CD14-positive monocyte (primary cell): Measurements from ENCODE around the gene BCL2L12. TPM values are rescaled to one million over a fixed set of nuclear protein-coding genes. Genes with fewer than 3 reads are reported as not detected.
"Not testable (repeated sequence)": the region's sequence is repeated elsewhere in the genome, so short reads cannot be mapped to it uniquely, and the experiment has no call there.

Experiments used
- DNase-seq, 3 donors: peaks; one replicate each; pipeline ENCODE4 v3.0.0-alpha.2; 2011 to 2022
- H2AFZ ChIP-seq: 2 replicates; pipeline ENCODE4 v1.6.0; 2012; ENCODE audit warnings: mild to moderate bottlenecking, low read depth, low read length, inconsistent platforms; ENCODE audit not compliant: insufficient read depth, poor library complexity, severe bottlenecking
- H3K27ac ChIP-seq, 2 donors: 1 replicate in 1 of 2; 2 replicates in 1 of 2; pipeline ENCODE4 v1.5.1; 2012 to 2013; ENCODE audit warnings: low read length in 2 of 2, control low read depth in 1 of 2, inconsistent platforms in 1 of 2, low read depth in 1 of 2, mild to moderate bottlenecking in 1 of 2
- H3K27me3 ChIP-seq, 2 donors: one replicate each; pipeline versions ENCODE4 v1.6.0 to v1.6.1; 2011 to 2013; ENCODE audit warnings: low read length in 2 of 2; ENCODE audit not compliant: control insufficient read depth in 2 of 2, insufficient read depth in 2 of 2
- H3K36me3 ChIP-seq, 2 donors: replicated peaks in 1 of 2; 1 replicate in 1 of 2; 2 replicates in 1 of 2; pipeline versions ENCODE4 v1.5.1 to v1.6.1; 2012 to 2013; ENCODE audit warnings: low read length in 2 of 2, control low read depth in 1 of 2, inconsistent platforms in 1 of 2, mild to moderate bottlenecking in 1 of 2; ENCODE audit not compliant: insufficient read depth in 2 of 2, control insufficient read depth in 1 of 2
- H3K4me1 ChIP-seq, 2 donors: 1 replicate in 1 of 2; 2 replicates in 1 of 2; pipeline versions ENCODE4 v1.5.1 to v1.6.1; 2012 to 2013; ENCODE audit warnings: low read length in 2 of 2, control low read depth in 1 of 2, inconsistent platforms in 1 of 2, mild to moderate bottlenecking in 1 of 2, moderate library complexity in 1 of 2; ENCODE audit not compliant: insufficient read depth in 2 of 2, control insufficient read depth in 1 of 2
- H3K4me2 ChIP-seq: replicated peaks from 2 replicates; pipeline ENCODE3; 2012; ENCODE audit warnings: low read length, moderate library complexity, mild to moderate bottlenecking; ENCODE audit not compliant: poor library complexity, severe bottlenecking; ENCODE audit errors: extremely low read depth
- H3K4me3 ChIP-seq, 3 experiments: fragments of 200-600 bp in 1 of 3; sonication (generic) in 1 of 3; replicated peaks in 1 of 3; 1 replicate in 2 of 3; 2 replicates in 1 of 3; pipeline ENCODE4 v1.5.1; 2011 to 2013; ENCODE audit warnings: low read length in 3 of 3, mild to moderate bottlenecking in 3 of 3, control low read depth in 2 of 3, low read depth in 2 of 3, inconsistent platforms in 1 of 3, moderate library complexity in 1 of 3
- H3K79me2 ChIP-seq: 2 replicates; pipeline ENCODE4 v1.6.0; 2012; ENCODE audit warnings: mild to moderate bottlenecking, control low read depth, inconsistent platforms, low read length, moderate library complexity; ENCODE audit not compliant: insufficient read depth
- H3K9ac ChIP-seq: 2 replicates; pipeline ENCODE4 v1.6.0; 2017; ENCODE audit warnings: low read length, mild to moderate bottlenecking; ENCODE audit not compliant: insufficient read depth, poor library complexity, severe bottlenecking
- H3K9me3 ChIP-seq, 2 donors: replicated peaks in 1 of 2; 1 replicate in 1 of 2; 2 replicates in 1 of 2; pipeline versions ENCODE4 v1.5.1 to v1.6.1; 2012 to 2013; ENCODE audit warnings: low read length in 2 of 2, control low read depth in 1 of 2; ENCODE audit not compliant: control insufficient read depth in 1 of 2, insufficient read depth in 1 of 2
- H4K20me1 ChIP-seq: 2 replicates; pipeline ENCODE4 v1.6.0; 2012; ENCODE audit warnings: mild to moderate bottlenecking, low read length, control low read depth, moderate library complexity; ENCODE audit not compliant: insufficient read depth
- H3K27ac Mint-ChIP-seq, 7 donors: one replicate each; pipeline ENCODE4 v1.8.0; 2020; ENCODE audit warnings: mild to moderate bottlenecking in 7 of 7, mixed read lengths in 7 of 7, moderate library complexity in 6 of 7, inconsistent platforms in 2 of 7
- H3K27me3 Mint-ChIP-seq, 3 donors: one replicate each; pipeline ENCODE4 v1.8.0; 2021 to 2022; ENCODE audit warnings: low read depth in 3 of 3, mild to moderate bottlenecking in 3 of 3, mixed read lengths in 3 of 3, moderate library complexity in 3 of 3, inconsistent platforms in 1 of 3
- H3K36me3 Mint-ChIP-seq, 2 donors: one replicate each; pipeline ENCODE4 v1.8.0; 2020; ENCODE audit warnings: mixed read lengths in 2 of 2, inconsistent platforms in 1 of 2, mild to moderate bottlenecking in 1 of 2
- H3K4me1 Mint-ChIP-seq: one replicate; pipeline ENCODE4 v1.8.0; 2020; ENCODE audit warnings: mild to moderate bottlenecking, mixed read lengths
- H3K4me3 Mint-ChIP-seq, 2 donors: one replicate each; pipeline ENCODE4 v1.8.0; 2020; ENCODE audit warnings: mild to moderate bottlenecking in 2 of 2, mixed read lengths in 2 of 2, moderate library complexity in 1 of 2
- H3K9me3 Mint-ChIP-seq, 7 donors: one replicate each; pipeline ENCODE4 v1.8.0; 2020 to 2022; ENCODE audit warnings: mixed read lengths in 7 of 7, mild to moderate bottlenecking in 6 of 7, moderate library complexity in 6 of 7, inconsistent platforms in 2 of 7
- CTCF ChIP-seq: fragments of 200-600 bp; IDR thresholded peaks from one replicate; pipeline ENCODE4 v1.8.0; 2022; ENCODE audit warnings: antibody characterized with exemption, mild to moderate bottlenecking
- WGBS: methylation state at CpG from one replicate; pipeline ENCODE4 v1.1.5; 2013; ENCODE audit warnings: missing lambda C conversion rate; ENCODE audit not compliant: insufficient coverage; 5-methylcytosine and 5-hydroxymethylcytosine counted together
- intact Hi-C, 2 donors: fragments of 100-400 bp; cut with micrococcal nuclease; formaldehyde crosslinking; loops; one replicate each; pipeline versions ENCODE4 v1.15.0 to v1.15.1; 2023
- polyA plus RNA-seq, 3 donors: library from polyadenylated mRNA; depleted of rRNA in 1 of 3; unstranded in 2 of 3; stranded (reverse) in 1 of 3; fragments of 300-500 nt in 2 of 3; fragments of >200 nt in 1 of 3; fragmentation: Illumina TruSeq in 2 of 3; gene quantifications; 1 replicate in 2 of 3; 2 replicates in 1 of 3; pipeline ENCODE4 v1.2.3, GENCODE V29; 2012 to 2021

Gene BCL2L12
- polyA plus RNA-seq, 3 donors, result 5.7 to 10.3 (median 8.6) TPM

DNA sequence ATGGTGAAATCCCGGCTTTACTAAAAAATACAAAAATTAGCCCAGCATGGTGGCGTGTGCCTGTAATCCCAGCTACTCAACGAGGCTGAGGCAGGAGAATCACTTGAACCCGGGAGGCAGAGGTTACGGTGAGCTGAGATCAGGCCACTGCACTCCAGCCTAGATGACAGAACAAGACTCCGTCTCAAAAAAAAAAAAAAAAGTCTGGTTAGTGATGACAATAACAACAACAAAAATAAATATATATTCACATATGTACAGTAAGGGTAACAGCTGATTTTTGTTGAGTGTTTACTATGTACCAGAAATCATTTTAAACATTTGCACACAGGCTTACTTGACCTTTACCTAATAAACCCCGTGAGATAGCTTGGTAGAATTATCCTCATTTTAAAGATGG lies 48.8 kb upstream of the BCL2L12 start:
- Mint-ChIP-seq H3K4me3 (no peak overlapping the region), H3K27me3 (no peaks in the 10 kb centered on the region), H3K36me3 (peaks cover 54 to 86% of the 10 kb centered on the region in 2 donors), H3K27ac (peak overlapping the region in 1 of 7 donors; percentile 48), H3K9me3 (peaks cover 0 to 6% (median 0%) of the 10 kb centered on the region in 7 donors), H3K4me1 (peaks cover 17% of the 10 kb centered on the region)
- H3K9ac ChIP-seq, result no peak overlapping the region
- 94% methylated on average over 4 of the region's 7 CpGs for WGBS
- peaks cover 68 to 82% of the 10 kb centered on the region in 2 donors for H3K36me3 ChIP-seq
- DNase-seq, result no peak
- H3K4me3 ChIP-seq, result no peak overlapping the region
- H2AFZ ChIP-seq, result no peak overlapping the region
- H3K27me3 ChIP-seq, result no peaks in the 10 kb centered on the region
- H3K9me3 ChIP-seq, result no peaks in the 10 kb centered on the region
- intact Hi-C loops, result no loop called here
- H3K27ac ChIP-seq, result no peak overlapping the region
- no peak overlapping the region for H3K4me2 ChIP-seq
- H3K79me2 ChIP-seq, result peaks cover 31% of the 10 kb centered on the region
- no peak for TF ChIP-seq CTCF
- H4K20me1 ChIP-seq, result peaks cover 77% of the 10 kb centered on the region
- peaks cover 5 to 18% of the 10 kb centered on the region in 2 donors for H3K4me1 ChIP-seq

- H3K4me3 Mint-ChIP-seq, H3K9ac ChIP-seq, H3K4me2 ChIP-seq, H2AFZ ChIP-seq, H3K27me3 Mint-ChIP-seq, H3K4me3 ChIP-seq, H3K4me1 ChIP-seq, H3K9me3 ChIP-seq, H3K9me3 Mint-ChIP-seq, H3K27me3 ChIP-seq, H3K27ac ChIP-seq, intact Hi-C loops, DNase-seq: not testable (repeated sequence)
- Histone ChIP-seq H4K20me1 (peaks cover 70% of the 10 kb centered on the region), H3K36me3 (peaks cover 72 to 87% of the 10 kb centered on the region in 2 donors), H3K79me2 (peaks cover 21% of the 10 kb centered on the region)
- peaks cover 55 to 91% of the 10 kb centered on the region in 2 donors for H3K36me3 Mint-ChIP-seq
- 94% methylated on average over 10 of the region's 13 CpGs for WGBS
- peak overlapping the region in 3 of 7 donors; percentile 11 to 64 (median 50) for H3K27ac Mint-ChIP-seq
- H3K4me1 Mint-ChIP-seq, result peaks cover 10% of the 10 kb centered on the region
Measured at GRCh38 chr19:49617860-49618259, 47.9 kb upstream of the BCL2L12 start.
